Ishikawa (cell line): ENCODE measurements around the gene PSMB8.

Experiments used
- EP300 ChIP-seq: IDR thresholded peaks from 2 replicates; pipeline ENCODE4 v1.6.1; 2012; ENCODE audit warnings: borderline replicate concordance
- RAD21 ChIP-seq: IDR thresholded peaks from 2 replicates; pipeline ENCODE4 v1.6.1; 2012; ENCODE audit warnings: low read depth

DNA sequence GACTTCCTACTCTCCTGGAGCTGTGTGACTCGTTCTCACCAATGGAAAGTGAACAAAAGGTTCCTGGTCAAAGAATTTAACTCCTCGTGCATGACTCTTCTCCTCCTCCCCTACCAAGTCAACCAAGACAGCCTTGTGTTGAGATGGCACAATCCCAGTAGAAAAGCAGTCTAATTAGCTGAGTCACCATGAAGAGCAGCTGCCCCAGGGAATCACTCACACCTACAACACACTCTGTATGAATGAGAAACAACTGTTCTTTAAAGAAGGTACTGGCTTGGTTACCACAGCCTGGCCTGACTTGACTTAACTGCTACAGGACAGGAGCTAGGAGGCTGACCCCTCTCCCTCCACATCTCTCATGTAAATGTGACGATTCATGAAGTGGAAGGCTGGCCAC, 24.1 kb downstream of the PSMB8 start:
- no peak for TF ChIP-seq EP300
- no peak for TF ChIP-seq RAD21
